Skin of body (tissue), 2 donors: Measurements from ENCODE around the gene HAUS7. TPM values are rescaled to one million over a fixed set of nuclear protein-coding genes. Genes with fewer than 3 reads are reported as not detected.

ENCODE experiments used
- DNase-seq: peaks from one replicate; lab custom pipeline; 2025; lab: John Stamatoyannopoulos, UW
- total RNA-seq: library from RNA; depleted of rRNA; stranded (reverse); fragments of >200 nt; gene quantifications from one replicate; pipeline ENCODE4 v1.2.3, GENCODE V29; 2014

Gene HAUS7
- total RNA-seq, 1 donor from 2014 or later: 12.9 TPM

GRCh38 chrX:153477901-153478300 is 7.5 kb upstream of the HAUS7 start:
- DNase-seq: no peak

GRCh38 chrX:153477364-153477857 is 7.0 kb upstream of the HAUS7 start:
- DNase-seq: no peak

- peak; percentile 30 for DNase-seq
Measured at GRCh38 chrX:153476666-153477363, 6.4 kb upstream of the HAUS7 start.

- no peak for DNase-seq
Measured at GRCh38 chrX:153475751-153476281, 5.4 kb upstream of the HAUS7 start.

GRCh38 chrX:153475271-153475670 is 4.9 kb upstream of the HAUS7 start:
- no peak for DNase-seq

- peak; percentile 34 for DNase-seq
Measured at GRCh38 chrX:153474718-153475117, 4.3 kb upstream of the HAUS7 start.

GRCh38 chrX:153474266-153474665 is 3.9 kb upstream of the HAUS7 start:
- DNase-seq: no peak

GRCh38 chrX:153473126-153473525 is 2.8 kb upstream of the HAUS7 start:
- no peak for DNase-seq

GRCh38 chrX:153471663-153472280 is 1.4 kb upstream of the HAUS7 start:
- no peak for DNase-seq

GRCh38 chrX:153469811-153470410 is 465 bp downstream of the HAUS7 start:
- no peak for DNase-seq

GRCh38 chrX:153468008-153468580 is 2.3 kb downstream of the HAUS7 start:
- no peak for DNase-seq

- no peak for DNase-seq
Measured at GRCh38 chrX:153465691-153466380, 4.5 kb downstream of the HAUS7 start.

- no peak for DNase-seq
Measured at GRCh38 chrX:153464116-153464515, 6.3 kb downstream of the HAUS7 start.

GRCh38 chrX:153463556-153463955 is 6.8 kb downstream of the HAUS7 start:
- DNase-seq: no peak

GRCh38 chrX:153463031-153463430 is 7.3 kb downstream of the HAUS7 start:
- no peak for DNase-seq

GRCh38 chrX:153462291-153462690 is 8.1 kb downstream of the HAUS7 start:
- no peak for DNase-seq

- DNase-seq: peak; percentile 6
Measured at GRCh38 chrX:153460826-153461225, 9.6 kb downstream of the HAUS7 start.

GRCh38 chrX:153459986-153460385 is 10.4 kb downstream of the HAUS7 start:
- no peak for DNase-seq

- DNase-seq: no peak
Measured at GRCh38 chrX:153458476-153458875, 11.9 kb downstream of the HAUS7 start.

- no peak for DNase-seq
Measured at GRCh38 chrX:153457827-153458466, 12.4 kb downstream of the HAUS7 start.
